Lower leg skin (tissue), 3 donors: Measurements from ENCODE around the gene TNNI2.
A peak's percentile ranks its signal among the peaks of the same experiment; 100 is the strongest.

ENCODE experiments used
- POLR2A ChIP-seq, 2 donors: fragments of 450-650 bp; IDR thresholded peaks; one replicate each; pipeline ENCODE4 v1.6.1; 2016 to 2017; ENCODE audit warnings: antibody characterized with exemption in 2 of 2, mild to moderate bottlenecking in 1 of 2, moderate library complexity in 1 of 2
- TF ChIP-seq, protein P1 (sequence below), 3 donors: fragments of 450-650 bp; IDR thresholded peaks; one replicate each; pipeline ENCODE4 v1.5.1; 2016; ENCODE audit warnings: antibody characterized with exemption in 3 of 3, mild to moderate bottlenecking in 3 of 3, moderate library complexity in 2 of 3

DNA sequence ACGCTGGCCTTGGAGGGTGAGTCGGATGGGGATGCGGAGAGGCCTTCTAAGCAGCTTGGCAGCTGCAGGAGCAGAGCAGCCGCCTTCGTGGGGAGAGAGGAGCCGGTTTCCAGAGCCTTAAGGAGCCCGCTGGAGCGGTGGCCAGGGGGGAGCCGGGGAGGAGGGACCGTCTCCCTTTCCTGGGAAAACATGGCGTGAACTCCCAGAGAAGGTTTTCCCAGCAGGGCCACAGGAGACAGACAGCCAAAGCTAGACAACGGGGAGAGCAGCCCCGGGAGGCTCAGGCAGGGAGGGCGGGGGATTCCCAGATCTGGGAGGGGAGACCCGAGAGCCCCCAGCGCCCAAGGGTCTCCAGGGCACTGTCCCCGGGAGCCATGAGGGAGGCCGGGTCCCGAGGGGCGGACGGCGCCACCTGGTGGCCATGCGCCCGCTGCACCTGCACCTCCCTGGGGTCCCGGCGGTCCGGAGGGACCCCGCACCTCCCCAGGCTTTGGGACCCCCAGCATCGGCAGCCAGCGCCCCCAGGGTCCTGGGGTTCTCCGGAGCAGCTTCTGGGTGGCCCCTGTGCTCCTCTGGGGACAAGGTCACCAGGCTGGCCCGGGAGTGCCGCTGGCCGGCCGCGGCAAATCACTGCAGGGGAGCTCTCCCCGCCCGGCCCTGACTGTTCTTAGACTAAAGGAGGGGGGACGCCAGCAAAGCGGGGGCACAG lies 6.4 kb upstream of the TNNI2 start:
- TF ChIP-seq, protein P1, sequence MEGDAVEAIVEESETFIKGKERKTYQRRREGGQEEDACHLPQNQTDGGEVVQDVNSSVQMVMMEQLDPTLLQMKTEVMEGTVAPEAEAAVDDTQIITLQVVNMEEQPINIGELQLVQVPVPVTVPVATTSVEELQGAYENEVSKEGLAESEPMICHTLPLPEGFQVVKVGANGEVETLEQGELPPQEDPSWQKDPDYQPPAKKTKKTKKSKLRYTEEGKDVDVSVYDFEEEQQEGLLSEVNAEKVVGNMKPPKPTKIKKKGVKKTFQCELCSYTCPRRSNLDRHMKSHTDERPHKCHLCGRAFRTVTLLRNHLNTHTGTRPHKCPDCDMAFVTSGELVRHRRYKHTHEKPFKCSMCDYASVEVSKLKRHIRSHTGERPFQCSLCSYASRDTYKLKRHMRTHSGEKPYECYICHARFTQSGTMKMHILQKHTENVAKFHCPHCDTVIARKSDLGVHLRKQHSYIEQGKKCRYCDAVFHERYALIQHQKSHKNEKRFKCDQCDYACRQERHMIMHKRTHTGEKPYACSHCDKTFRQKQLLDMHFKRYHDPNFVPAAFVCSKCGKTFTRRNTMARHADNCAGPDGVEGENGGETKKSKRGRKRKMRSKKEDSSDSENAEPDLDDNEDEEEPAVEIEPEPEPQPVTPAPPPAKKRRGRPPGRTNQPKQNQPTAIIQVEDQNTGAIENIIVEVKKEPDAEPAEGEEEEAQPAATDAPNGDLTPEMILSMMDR (IDR thresholded peaks at IDR 0.05) = peak in 2 of 3 donors; percentile 56 to 89
- TF ChIP-seq POLR2A (IDR thresholded peaks at IDR 0.05) = no peak
